GM20000 (cell line): ENCODE results near the gene HHAT.

Experiments used
- DNase-seq: peaks from one replicate; pipeline ENCODE4 v3.0.0; 2012; ENCODE audit warnings: low spot score
- TF ChIP-seq, protein P1 (sequence below): IDR thresholded peaks from 2 replicates; pipeline ENCODE4 v1.5.1; 2012; ENCODE audit warnings: mild to moderate bottlenecking, control low read depth; ENCODE audit errors: extremely low read depth, missing control alignments

The HHAT gene

GRCh38 chr1:210293171-210293607 is 35.5 kb upstream of the HHAT start:
- TF ChIP-seq, protein P1, sequence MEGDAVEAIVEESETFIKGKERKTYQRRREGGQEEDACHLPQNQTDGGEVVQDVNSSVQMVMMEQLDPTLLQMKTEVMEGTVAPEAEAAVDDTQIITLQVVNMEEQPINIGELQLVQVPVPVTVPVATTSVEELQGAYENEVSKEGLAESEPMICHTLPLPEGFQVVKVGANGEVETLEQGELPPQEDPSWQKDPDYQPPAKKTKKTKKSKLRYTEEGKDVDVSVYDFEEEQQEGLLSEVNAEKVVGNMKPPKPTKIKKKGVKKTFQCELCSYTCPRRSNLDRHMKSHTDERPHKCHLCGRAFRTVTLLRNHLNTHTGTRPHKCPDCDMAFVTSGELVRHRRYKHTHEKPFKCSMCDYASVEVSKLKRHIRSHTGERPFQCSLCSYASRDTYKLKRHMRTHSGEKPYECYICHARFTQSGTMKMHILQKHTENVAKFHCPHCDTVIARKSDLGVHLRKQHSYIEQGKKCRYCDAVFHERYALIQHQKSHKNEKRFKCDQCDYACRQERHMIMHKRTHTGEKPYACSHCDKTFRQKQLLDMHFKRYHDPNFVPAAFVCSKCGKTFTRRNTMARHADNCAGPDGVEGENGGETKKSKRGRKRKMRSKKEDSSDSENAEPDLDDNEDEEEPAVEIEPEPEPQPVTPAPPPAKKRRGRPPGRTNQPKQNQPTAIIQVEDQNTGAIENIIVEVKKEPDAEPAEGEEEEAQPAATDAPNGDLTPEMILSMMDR, result no peak
- no peak for DNase-seq

- no peak for DNase-seq
Observed at GRCh38 chr1:210294999-210295745, 33.5 kb upstream of the HHAT start.

DNA sequence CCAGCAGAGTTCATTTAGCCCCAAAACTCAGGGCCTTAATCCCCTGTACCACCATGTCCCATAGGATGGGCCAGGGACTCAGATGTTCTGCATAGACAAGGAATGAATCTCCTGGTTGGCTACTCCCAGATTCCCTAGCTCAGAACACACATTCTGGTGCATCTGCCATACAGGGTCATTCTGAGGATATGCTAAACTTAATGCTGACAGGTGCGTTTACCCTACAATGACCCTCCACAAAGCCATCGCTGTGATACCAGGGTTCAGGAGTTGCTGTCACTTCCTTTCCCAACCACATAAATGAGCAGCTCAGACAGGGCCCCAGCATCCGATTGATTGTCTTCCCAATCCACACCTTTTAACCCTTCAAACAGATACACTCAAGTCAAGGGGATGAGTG is 32.0 kb upstream of the HHAT start:
- DNase-seq, result no peak
- TF ChIP-seq, protein P1, result no peak

More at GRCh38 chr1:210294999-210295745, 33.5 kb upstream of the HHAT start:
- TF ChIP-seq, protein P1, result no peak

DNA sequence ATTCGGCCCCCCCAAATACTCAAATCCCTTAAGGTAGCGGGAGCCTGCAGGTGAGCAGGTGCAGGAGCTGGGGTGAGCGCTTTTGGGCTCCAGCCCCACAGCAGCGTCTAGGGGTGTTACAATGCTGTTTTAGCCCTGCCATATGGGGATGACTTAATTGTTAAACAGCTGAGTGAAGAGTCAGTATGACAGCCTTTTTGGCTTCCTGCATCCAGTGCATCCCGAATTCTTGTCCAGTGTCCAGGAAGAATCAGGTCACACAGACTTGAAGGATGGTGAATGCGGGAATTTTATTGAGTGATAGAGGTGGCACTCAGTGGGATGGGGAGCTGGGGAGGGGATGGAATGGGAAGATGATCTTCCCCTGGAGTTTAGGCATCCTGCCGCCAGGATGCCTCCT is 30.4 kb upstream of the HHAT start:
- DNase-seq, result no peak
- TF ChIP-seq, protein P1, result no peak

- TF ChIP-seq, protein P1, result no peak
- DNase-seq, result no peak
Observed at GRCh38 chr1:210298936-210299335, 29.8 kb upstream of the HHAT start.

DNA sequence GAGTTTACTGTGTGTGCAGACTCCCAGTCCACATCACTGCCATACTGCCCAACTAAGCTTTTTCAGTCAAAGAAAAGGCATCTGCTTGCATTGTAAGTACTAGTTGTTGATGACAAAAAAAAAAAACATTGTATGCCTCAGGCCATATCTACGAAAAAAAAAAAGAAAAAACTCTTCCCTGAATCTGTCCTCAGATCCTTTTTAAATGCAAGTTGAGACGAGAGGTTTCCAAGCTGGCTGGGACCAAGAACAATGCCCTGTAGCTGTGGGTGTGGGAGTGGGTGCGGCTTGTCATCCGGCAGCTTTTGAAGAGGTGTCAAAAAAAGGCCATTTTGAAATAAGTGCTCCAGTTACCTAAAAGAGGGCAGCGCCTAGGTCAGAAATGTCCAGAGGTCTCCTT is 29.2 kb upstream of the HHAT start:
- TF ChIP-seq, protein P1, result no peak
- DNase-seq, result no peak

DNA sequence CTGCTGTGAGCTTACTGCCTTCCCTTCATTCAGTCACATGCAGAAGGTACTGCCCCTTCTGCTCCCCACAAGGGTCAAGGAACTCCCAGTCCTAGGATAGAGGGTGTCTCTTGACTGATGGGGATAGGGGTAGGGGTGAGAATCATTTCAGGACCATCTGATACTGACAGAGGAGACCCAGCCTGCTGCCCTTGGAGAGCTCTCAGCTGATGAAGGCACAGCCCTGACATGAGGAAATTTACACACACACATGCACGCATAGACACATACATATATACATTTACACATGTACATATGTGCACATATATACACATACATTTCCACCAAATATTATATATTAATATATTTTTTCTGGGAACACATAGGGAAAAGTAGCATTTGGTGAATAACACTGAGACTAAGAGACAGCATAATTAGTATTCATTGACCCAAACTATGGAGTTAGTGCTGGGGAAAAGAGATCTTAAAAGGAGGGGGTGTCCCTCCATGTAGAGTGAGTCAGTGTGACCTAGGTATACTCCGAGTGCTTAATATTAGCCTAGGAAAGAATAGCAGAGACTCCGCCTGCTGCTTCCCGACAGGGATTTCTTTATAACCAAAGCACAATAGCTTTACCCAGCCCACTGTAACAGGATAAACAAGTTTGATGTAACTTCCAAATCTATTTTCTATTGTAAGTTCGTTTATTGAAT is 27.6 kb upstream of the HHAT start:
- TF ChIP-seq, protein P1, result no peak

More for the DNA sequence above, 27.6 kb upstream of the HHAT start:
- DNase-seq, result no peak
